Large intestine (tissue), 3 donors: ENCODE data around the gene MFAP2. TPM values are rescaled to one million over a fixed set of nuclear protein-coding genes. Genes with fewer than 3 reads are reported as not detected.
"Not testable (repeated sequence)": the region's sequence is repeated elsewhere in the genome, so short reads cannot be mapped to it uniquely, and the experiment has no call there.

Experiments used
- DNase-seq, 2 donors: peaks; one replicate each; pipeline versions ENCODE4 v3.0.0 to v3.0.0-alpha.2; 2013
- H3K27ac ChIP-seq: one replicate; pipeline ENCODE4 v1.5.1; 2013; ENCODE audit warnings: low read length
- H3K27me3 ChIP-seq: 2 replicates; pipeline ENCODE4 v1.6.1; 2013; ENCODE audit warnings: low read length; ENCODE audit not compliant: control insufficient read depth, insufficient read depth
- H3K36me3 ChIP-seq: 2 replicates; pipeline ENCODE4 v1.6.1; 2013; ENCODE audit warnings: low read length; ENCODE audit not compliant: control insufficient read depth, insufficient read depth
- H3K4me1 ChIP-seq: one replicate; pipeline ENCODE4 v1.6.1; 2013; ENCODE audit warnings: low read length; ENCODE audit not compliant: control insufficient read depth, insufficient read depth
- H3K4me3 ChIP-seq: one replicate; pipeline ENCODE4 v1.5.1; 2013; ENCODE audit warnings: low read length
- H3K9me3 ChIP-seq: one replicate; pipeline ENCODE4 v1.6.1; 2013; ENCODE audit warnings: mild to moderate bottlenecking, low read depth, low read length, moderate library complexity; ENCODE audit not compliant: control insufficient read depth
- WGBS: methylation state at CpG from one replicate; pipeline ENCODE4 v1.1.5; 2013; ENCODE audit warnings: low lambda C conversion rate; ENCODE audit not compliant: insufficient coverage; 5-methylcytosine and 5-hydroxymethylcytosine counted together
- polyA plus RNA-seq: library from polyadenylated mRNA; unstranded; fragments of 120-200 nt; gene quantifications from one replicate; pipeline ENCODE4 v1.2.1, GENCODE V29; 2013

The MFAP2 gene
- polyA plus RNA-seq, 1 donor: 121 TPM

DNA sequence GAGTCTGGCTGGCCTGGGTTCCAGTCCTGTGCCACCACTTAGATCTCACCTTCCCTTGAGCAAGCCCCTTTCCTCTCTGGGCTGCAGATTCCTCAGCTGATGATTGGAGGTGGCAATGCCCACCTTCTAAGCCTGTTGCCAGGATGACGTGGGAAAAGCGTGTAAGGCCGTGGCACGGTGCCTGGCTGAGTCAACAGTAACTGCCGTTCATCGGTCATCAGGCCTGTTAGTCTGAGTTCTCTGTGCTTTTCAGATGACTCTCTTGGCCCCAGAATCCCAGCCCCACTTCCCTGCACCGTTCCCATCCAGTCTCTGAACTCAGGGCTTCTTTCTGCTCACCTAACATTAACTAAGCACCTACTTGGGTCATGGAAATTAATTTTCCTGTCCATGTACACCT, 31.4 kb downstream of the MFAP2 start:
- H3K4me3 ChIP-seq, H3K27ac ChIP-seq, H3K4me1 ChIP-seq, H3K9me3 ChIP-seq, H3K36me3 ChIP-seq, DNase-seq, H3K27me3 ChIP-seq: not testable (repeated sequence)
- no CpG with 5 or more reads among the region's 7 CpGs for WGBS

DNA sequence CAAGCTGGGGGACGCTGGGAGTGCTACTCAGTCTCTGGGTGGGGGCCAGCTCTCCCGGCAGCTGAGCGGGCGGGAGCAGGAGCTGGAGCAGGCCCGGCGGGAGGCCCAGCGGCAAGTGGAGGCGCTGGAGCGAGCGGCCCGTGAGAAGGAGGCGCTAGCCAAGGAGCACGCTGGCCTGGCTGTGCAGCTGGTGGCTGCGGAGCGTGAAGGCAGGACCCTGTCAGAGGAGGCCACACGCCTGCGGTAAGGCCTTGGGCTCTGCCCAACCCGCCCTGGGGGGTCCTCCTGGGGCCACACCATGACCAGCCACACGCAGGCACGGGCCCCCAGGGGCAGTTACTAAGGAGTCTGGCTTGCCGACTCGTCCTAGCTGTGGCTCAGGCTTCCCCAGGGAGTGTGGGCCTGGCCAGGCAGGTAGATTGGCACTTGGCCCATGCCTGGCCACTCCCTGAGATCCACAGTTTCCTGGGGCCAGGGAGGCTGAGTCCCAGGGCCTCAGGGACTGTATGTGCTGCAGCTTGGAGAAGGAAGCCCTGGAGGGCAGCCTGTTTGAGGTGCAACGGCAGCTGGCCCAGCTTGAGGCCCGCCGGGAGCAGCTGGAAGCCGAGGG, 32.0 kb downstream of the MFAP2 start:
- not testable (repeated sequence) for H3K27ac ChIP-seq, DNase-seq, H3K9me3 ChIP-seq, H3K4me3 ChIP-seq, H3K36me3 ChIP-seq, H3K4me1 ChIP-seq, H3K27me3 ChIP-seq
- WGBS: no CpG with 5 or more reads among the region's 26 CpGs

DNA sequence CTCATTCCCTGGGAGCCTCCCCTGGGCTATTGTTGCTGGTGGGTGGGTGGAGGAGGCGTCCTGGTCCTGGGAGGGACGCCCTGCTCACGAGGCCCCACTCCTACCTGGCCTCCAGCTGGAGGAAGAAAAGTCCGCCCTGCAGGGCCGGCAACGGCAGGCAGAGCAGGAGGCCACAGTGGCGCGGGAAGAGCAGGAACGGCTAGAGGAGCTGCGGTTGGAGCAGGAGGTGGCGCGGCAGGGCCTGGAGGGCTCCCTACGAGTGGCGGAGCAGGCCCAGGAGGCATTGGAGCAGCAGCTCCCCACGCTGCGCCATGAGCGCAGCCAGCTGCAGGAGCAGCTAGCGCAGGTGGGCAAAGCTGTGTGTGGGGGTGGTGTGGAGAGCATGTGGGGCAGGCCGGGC, 33.8 kb downstream of the MFAP2 start:
- H3K36me3 ChIP-seq: peaks cover 8% of the 10 kb centered on the region

DNA sequence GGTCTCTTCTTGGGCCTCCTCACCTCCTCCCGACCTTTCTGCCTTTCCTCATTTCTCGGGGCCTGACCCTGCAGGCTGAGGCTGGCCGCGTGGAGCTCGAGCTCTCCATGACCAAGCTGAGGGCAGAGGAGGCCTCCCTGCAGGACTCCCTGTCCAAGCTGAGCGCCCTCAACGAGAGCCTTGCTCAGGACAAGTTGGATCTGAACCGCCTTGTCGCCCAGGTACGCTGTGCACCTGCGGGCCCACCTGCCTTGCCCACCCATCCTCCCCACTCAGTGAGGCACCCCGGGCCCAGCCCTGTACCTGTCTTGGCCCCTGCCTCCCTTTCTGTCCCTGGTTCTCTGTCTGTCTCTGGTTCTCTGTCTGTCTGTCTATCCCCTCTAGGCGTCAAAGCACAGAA, 34.2 kb downstream of the MFAP2 start:
- H3K36me3 ChIP-seq, H3K4me3 ChIP-seq, H3K27ac ChIP-seq, DNase-seq, H3K9me3 ChIP-seq, H3K4me1 ChIP-seq, H3K27me3 ChIP-seq: not testable (repeated sequence)
- WGBS: no CpG with 5 or more reads among the region's 13 CpGs

More for the DNA sequence above, 33.8 kb downstream of the MFAP2 start:
- DNase-seq: no peak
- H3K27ac ChIP-seq: no peak overlapping the region
- H3K4me3 ChIP-seq: no peak overlapping the region
- no peaks in the 10 kb centered on the region for H3K9me3 ChIP-seq
- WGBS: 100% methylated on average over 2 of the region's 19 CpGs
- no peaks in the 10 kb centered on the region for H3K27me3 ChIP-seq
- H3K4me1 ChIP-seq: no peaks in the 10 kb centered on the region

DNA sequence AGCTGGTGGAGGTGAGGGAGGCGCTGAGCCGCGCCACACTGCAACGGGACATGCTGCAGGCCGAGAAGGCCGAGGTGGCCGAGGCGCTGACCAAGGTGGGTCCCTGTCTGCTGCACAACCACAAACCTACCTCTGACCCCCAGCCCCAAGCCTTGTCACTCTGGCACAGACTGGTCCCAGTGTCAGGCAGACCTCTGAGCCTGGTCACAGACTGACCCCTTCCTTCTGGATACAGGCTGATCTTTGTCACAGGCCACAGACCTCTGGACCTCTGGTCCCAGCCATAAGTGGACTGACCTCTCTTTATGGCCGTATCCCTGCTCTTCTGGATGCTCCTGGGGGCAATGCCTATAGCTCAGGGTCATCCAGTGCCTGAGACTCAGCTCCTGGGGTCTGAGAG, 34.9 kb downstream of the MFAP2 start:
- no CpG with 5 or more reads among the region's 9 CpGs for WGBS
- DNase-seq, H3K4me3 ChIP-seq, H3K9me3 ChIP-seq, H3K4me1 ChIP-seq, H3K27ac ChIP-seq, H3K27me3 ChIP-seq, H3K36me3 ChIP-seq: not testable (repeated sequence)

DNA sequence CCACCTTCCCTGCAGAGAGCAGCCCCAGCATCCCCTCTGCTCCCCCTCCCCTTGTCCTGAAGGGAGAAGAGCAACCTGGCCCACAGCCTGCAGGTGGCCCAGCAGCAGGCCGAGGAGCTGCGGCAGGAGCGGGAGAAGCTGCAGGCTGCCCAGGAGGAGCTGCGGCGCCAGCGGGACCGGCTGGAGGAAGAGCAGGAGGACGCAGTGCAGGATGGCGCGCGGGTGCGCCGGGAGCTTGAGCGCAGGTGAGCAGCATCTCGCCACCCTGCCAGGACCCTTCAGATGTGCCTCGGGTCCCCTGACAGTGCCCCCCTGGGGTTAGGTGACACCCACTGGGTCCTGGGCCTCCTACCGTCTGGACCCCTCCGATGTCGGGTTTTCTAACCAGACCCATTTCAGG, 36.4 kb downstream of the MFAP2 start:
- Histone ChIP-seq H3K9me3 (no peaks in the 10 kb centered on the region), H3K4me1 (no peaks in the 10 kb centered on the region), H3K4me3 (no peak overlapping the region), H3K36me3 (peaks cover 8% of the 10 kb centered on the region), H3K27me3 (no peaks in the 10 kb centered on the region), H3K27ac (no peak overlapping the region)
- DNase-seq: no peak
- WGBS: no CpG with 5 or more reads among the region's 19 CpGs

DNA sequence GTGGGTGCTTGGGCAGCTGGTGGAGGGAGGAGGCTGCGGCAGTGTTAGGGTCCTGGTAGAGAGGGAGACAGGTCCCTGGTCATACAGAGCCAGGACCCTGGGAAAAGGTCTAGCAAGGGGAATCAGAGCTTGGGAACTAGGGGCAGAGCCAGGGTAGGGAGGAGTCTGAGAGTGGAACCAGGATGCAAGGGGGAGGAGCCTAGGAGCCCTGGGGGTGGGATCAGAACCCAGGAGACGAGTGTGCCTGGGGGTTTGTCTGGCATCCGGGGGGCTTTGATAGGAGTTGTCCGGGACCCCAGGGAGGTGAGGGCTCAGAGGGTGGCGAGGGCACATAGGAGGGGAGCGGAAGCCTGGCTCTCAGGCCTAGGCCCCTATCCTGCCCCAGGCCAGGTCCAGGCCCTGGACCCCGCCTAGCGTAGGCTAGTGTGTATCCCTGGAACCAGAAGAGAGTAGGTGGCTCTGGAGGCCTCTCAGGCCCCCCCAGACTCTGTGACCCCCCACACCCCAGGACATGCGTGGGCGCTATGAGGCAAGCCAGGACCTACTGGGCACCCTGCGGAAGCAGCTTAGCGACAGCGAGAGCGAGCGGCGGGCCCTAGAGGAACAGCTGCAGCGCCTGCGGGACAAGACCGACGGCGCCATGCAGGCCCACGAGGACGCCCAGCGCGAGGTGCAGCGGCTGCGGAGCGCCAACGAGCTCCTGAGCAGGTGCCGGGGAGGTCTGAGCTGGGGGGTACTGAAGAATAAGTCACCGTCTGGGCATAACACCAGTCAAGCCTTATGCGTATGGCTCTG, 40.8 kb downstream of the MFAP2 start:
- 95% methylated on average over 4 of the region's 32 CpGs for WGBS
- not testable (repeated sequence) for H3K36me3 ChIP-seq, H3K4me1 ChIP-seq, H3K27me3 ChIP-seq, DNase-seq, H3K9me3 ChIP-seq, H3K4me3 ChIP-seq, H3K27ac ChIP-seq

DNA sequence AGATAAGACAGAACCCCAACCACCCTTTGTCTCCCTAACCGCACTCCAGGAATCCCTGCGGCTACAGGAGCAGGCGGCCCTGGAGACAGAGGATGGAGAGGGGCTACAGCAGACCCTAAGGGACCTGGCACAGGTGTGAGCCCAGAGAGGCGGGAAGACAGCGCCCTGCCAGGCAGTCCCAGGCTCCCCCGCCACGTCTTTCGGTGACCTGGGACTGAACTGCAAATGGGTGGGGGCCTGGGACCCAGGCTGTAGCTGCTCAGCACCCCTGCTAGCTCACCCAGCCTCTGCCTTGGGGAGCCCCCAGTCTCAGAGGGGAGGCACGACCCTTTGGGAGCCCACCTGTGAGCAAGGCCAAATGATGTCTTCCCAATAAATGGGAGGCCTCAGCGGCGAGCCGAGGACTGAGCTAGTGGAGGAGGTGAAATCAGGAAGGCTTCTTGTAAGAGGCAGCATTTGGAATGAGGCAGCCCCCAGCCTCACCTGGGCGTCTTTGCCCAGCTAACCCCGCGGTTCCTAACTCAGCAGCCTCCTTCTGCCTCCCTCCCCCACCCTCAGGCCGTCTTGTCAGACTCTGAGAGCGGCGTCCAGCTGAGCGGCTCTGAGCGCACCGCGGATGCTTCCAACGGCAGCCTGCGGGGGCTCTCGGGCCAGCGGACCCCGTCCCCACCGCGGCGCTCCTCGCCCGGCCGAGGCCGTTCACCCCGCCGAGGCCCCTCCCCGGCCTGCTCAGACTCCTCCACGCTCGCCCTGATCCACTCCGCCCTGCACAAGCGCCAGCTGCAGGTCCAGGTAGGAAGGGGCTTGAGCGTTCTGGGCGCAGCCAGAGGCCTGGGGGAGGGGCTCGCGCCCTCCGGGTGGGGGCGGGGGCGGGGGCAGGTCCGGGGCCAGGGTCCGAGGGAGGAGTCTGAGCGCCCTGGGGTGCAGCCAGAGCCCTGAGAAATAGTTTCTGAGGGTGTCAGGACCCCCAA, 41.8 kb downstream of the MFAP2 start:
- no peak overlapping the region for H3K4me3 ChIP-seq
- no CpG with 5 or more reads among the region's 51 CpGs for WGBS
- H3K27me3 ChIP-seq: no peaks in the 10 kb centered on the region
- no peaks in the 10 kb centered on the region for H3K4me1 ChIP-seq
- H3K36me3 ChIP-seq: peaks cover 2% of the 10 kb centered on the region
- no peak overlapping the region for H3K27ac ChIP-seq
- H3K9me3 ChIP-seq: no peaks in the 10 kb centered on the region
- no peak for DNase-seq

DNA sequence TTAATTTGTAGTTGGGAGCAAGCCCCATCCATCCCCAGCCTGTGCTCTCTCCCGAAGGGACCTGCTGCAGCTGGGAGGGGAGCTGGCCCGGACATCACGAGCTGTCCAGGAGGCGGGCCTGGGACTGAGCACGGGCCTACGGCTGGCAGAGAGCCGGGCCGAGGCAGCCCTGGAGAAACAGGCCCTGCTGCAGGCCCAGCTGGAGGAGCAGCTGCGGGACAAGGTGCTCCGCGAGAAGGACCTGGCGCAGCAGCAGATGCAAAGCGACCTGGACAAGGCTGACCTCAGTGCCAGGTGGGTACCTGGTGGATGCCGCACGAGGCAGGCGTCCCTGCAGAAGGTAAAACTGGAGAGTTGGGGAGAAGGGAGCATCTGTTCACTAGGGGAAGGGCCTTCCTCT, 43.8 kb downstream of the MFAP2 start:
- H3K27ac ChIP-seq, H3K27me3 ChIP-seq, H3K9me3 ChIP-seq, H3K36me3 ChIP-seq, DNase-seq, H3K4me1 ChIP-seq, H3K4me3 ChIP-seq: not testable (repeated sequence)
- WGBS: no CpG with 5 or more reads among the region's 16 CpGs

DNA sequence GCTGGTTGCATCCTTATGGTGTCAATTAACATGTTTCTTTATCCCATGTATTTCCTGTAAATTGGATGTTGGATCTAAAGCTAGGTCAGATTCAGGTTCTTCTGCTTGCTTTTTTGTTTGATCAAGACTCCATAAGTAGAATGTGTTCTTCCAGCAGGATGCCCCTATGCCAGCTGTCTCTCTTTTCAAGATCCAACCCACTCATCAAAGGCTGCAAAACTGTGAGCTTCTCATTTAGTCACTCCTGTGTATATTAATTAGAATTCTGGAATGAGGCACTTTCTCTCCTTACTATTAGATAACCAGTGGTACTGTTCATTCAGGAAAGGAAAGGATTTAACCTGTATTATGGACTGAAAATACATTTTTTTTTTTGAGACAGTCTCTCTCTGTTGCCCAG, 46.5 kb downstream of the MFAP2 start:
- not testable (repeated sequence) for H3K27me3 ChIP-seq, H3K9me3 ChIP-seq, DNase-seq, H3K4me3 ChIP-seq, H3K36me3 ChIP-seq, H3K27ac ChIP-seq, H3K4me1 ChIP-seq
